GM19468 (cell line): ENCODE results near the gene EIF1AD.
"Not testable (repeated sequence)": the region's sequence is repeated elsewhere in the genome, so short reads cannot be mapped to it uniquely, and the experiment has no call there.

ENCODE experiments used
- ATAC-seq: cut with Tn5 transposase; IDR thresholded peaks from one replicate; pipeline ENCODE4 v1.9.1; 2021; ENCODE audit warnings: mild to moderate bottlenecking, moderate library complexity, moderate number of reproducible peaks; ENCODE audit not compliant: unreplicated experiment; ENCODE audit errors: extremely low read depth

EIF1AD gene

GRCh38 chr11:65975771-65976170, 26.2 kb downstream of the EIF1AD start:
- no peak for ATAC-seq

- ATAC-seq = no peak
Observed at GRCh38 chr11:65973439-65974110, 28.4 kb downstream of the EIF1AD start.

- no peak for ATAC-seq
Observed at GRCh38 chr11:65972116-65972515, 29.8 kb downstream of the EIF1AD start.

GRCh38 chr11:65968600-65969482, 33.1 kb downstream of the EIF1AD start:
- no peak for ATAC-seq

- ATAC-seq = no peak
Observed at GRCh38 chr11:65967329-65967934, 34.5 kb downstream of the EIF1AD start.

- ATAC-seq = no peak
Observed at GRCh38 chr11:65965986-65966762, 35.8 kb downstream of the EIF1AD start.

GRCh38 chr11:65964906-65965305, 37.1 kb downstream of the EIF1AD start:
- no peak for ATAC-seq

GRCh38 chr11:65962141-65962564, 39.8 kb downstream of the EIF1AD start:
- ATAC-seq = no peak

GRCh38 chr11:65961267-65962140, 40.5 kb downstream of the EIF1AD start, which contains the start of gene SART1:
TSS of gene SART1 (plus strand) at chr11:65961734. CDS start at chr11:65961781, 47 bp downstream.
- peak; percentile 59 for ATAC-seq

GRCh38 chr11:65960824-65961266, 41.1 kb downstream of the EIF1AD start:
- no peak for ATAC-seq

GRCh38 chr11:65958774-65959420, 43.1 kb downstream of the EIF1AD start:
- ATAC-seq = no peak

GRCh38 chr11:65958291-65958690, 43.7 kb downstream of the EIF1AD start:
- no peak for ATAC-seq

GRCh38 chr11:65954771-65955170, 47.2 kb downstream of the EIF1AD start:
- no peak for ATAC-seq

GRCh38 chr11:65953471-65953870, 48.5 kb downstream of the EIF1AD start:
- no peak for ATAC-seq

- ATAC-seq = no peak
Observed at GRCh38 chr11:65952052-65952521, 49.9 kb downstream of the EIF1AD start.

- ATAC-seq = not testable (repeated sequence)
Observed at GRCh38 chr11:65951641-65952040, 50.3 kb downstream of the EIF1AD start.

GRCh38 chr11:65950711-65951110, 51.2 kb downstream of the EIF1AD start:
- ATAC-seq = not testable (repeated sequence)

GRCh38 chr11:65947603-65948125, 54.3 kb downstream of the EIF1AD start:
- no peak for ATAC-seq
